ENCODE data around the gene DIAPH1. TPM values are rescaled to one million over a fixed set of nuclear protein-coding genes. Genes with fewer than 3 reads are reported as not detected.

The DIAPH1 gene
- total and polyA plus RNA-seq, 8 donors = 18.0 to 181 (median 76.6) TPM

- peaks cover 0 to 10% (median 0%) of the 10 kb centered on the region in 3 donors for H3K27me3 ChIP-seq
- H3K36me3 ChIP-seq = peaks cover 9 to 29% (median 23%) of the 10 kb centered on the region in 4 donors
- 73 to 80% (median 74%) methylated on average over 5 of the region's 5 CpGs for WGBS, 5 donors
- no peak overlapping the region for H3K27ac ChIP-seq
- no peak for DNase-seq
- intact Hi-C loops (cut with DNase I; ENCODE audit: low total_unique reads) = no loop called here
- no peak overlapping the region for H3K4me3 ChIP-seq
- no peaks in the 10 kb centered on the region for H3K9me3 ChIP-seq
- H3K4me1 ChIP-seq = peaks cover 19 to 56% (median 44%) of the 10 kb centered on the region in 4 donors
- TF ChIP-seq POLR2AphosphoS5 (IDR thresholded peaks at IDR 0.05) (no peak), POLR2A (IDR thresholded peaks at IDR 0.05) (no peak), EP300 (IDR thresholded peaks at IDR 0.05) (no peak)
- TF ChIP-seq, protein P1, sequence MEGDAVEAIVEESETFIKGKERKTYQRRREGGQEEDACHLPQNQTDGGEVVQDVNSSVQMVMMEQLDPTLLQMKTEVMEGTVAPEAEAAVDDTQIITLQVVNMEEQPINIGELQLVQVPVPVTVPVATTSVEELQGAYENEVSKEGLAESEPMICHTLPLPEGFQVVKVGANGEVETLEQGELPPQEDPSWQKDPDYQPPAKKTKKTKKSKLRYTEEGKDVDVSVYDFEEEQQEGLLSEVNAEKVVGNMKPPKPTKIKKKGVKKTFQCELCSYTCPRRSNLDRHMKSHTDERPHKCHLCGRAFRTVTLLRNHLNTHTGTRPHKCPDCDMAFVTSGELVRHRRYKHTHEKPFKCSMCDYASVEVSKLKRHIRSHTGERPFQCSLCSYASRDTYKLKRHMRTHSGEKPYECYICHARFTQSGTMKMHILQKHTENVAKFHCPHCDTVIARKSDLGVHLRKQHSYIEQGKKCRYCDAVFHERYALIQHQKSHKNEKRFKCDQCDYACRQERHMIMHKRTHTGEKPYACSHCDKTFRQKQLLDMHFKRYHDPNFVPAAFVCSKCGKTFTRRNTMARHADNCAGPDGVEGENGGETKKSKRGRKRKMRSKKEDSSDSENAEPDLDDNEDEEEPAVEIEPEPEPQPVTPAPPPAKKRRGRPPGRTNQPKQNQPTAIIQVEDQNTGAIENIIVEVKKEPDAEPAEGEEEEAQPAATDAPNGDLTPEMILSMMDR (IDR thresholded peaks at IDR 0.05) = no peak
Measured at GRCh38 chr5:141633871-141634561, 15.2 kb upstream of the DIAPH1 start.

- TF ChIP-seq POLR2A (IDR thresholded peaks at IDR 0.05) (no peak), EP300 (IDR thresholded peaks at IDR 0.05) (no peak), POLR2AphosphoS5 (IDR thresholded peaks at IDR 0.05) (no peak)
- TF ChIP-seq, protein P1 (IDR thresholded peaks at IDR 0.05) = no peak
- Histone ChIP-seq H3K4me1 (peaks cover 17 to 50% (median 36%) of the 10 kb centered on the region in 4 donors), H3K9me3 (no peaks in the 10 kb centered on the region), H3K27ac (no peak overlapping the region), H3K27me3 (peaks cover 0 to 4% (median 0%) of the 10 kb centered on the region in 3 donors), H3K36me3 (peaks cover 21 to 43% (median 36%) of the 10 kb centered on the region in 4 donors), H3K4me3 (no peak overlapping the region)
- WGBS, 5 donors = 89 to 95% (median 93%) methylated on average over 2 of the region's 2 CpGs
- intact Hi-C loops (cut with DNase I; ENCODE audit: low total_unique reads) = no loop called here
- no peak for DNase-seq
Measured at GRCh38 chr5:141632650-141633049, 13.8 kb upstream of the DIAPH1 start.

DNA sequence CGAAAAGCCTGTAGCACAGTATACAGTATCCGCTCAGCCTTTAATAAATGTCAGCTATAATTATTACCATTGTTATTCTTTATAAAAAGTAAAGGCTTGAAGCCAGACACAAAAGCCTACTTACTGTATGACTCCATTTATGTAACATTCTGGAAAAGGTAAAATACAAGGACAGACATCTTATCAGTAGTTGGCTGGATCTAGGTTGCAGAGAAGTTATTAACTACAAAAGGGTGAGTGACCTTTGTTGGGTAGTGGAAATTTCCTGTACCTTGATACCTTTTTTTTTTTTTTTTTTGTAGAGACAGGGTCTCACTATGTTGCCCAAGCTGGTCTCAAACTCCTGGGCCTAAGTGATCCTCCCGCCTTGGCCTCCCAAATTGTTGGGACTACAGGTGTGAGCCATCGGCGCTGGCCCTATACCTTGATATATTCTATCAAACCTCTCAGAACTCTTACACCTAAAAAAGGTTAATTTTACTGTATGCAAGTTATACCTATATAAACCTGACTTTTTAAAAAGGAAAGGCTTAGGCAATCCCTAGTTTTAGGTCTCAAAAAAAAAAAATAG is 11.9 kb upstream of the DIAPH1 start:
- H3K27ac ChIP-seq = no peak overlapping the region
- peaks cover 34 to 63% (median 56%) of the 10 kb centered on the region in 4 donors for H3K36me3 ChIP-seq
- H3K4me3 ChIP-seq = no peak overlapping the region
- no peak for DNase-seq
- 96 to 97% (median 96%) methylated on average over 5 of the region's 5 CpGs for WGBS, 5 donors
- no peaks in the 10 kb centered on the region for H3K27me3 ChIP-seq
- intact Hi-C loops (cut with DNase I; ENCODE audit: low total_unique reads) = no loop called here
- TF ChIP-seq POLR2A (IDR thresholded peaks at IDR 0.05) = no peak
- no peak for TF ChIP-seq POLR2AphosphoS5 (IDR thresholded peaks at IDR 0.05)
- TF ChIP-seq, protein P1 (IDR thresholded peaks at IDR 0.05) = no peak
- H3K9me3 ChIP-seq = no peaks in the 10 kb centered on the region
- peaks cover 12 to 36% (median 23%) of the 10 kb centered on the region in 4 donors for H3K4me1 ChIP-seq

GRCh38 chr5:141628175-141628788 is 9.5 kb upstream of the DIAPH1 start:
- no peak for DNase-seq
- peaks cover 56 to 86% (median 80%) of the 10 kb centered on the region in 4 donors for H3K36me3 ChIP-seq

More at GRCh38 chr5:141628175-141628788, 9.5 kb upstream of the DIAPH1 start:
- no peaks in the 10 kb centered on the region for H3K9me3 ChIP-seq
- no peaks in the 10 kb centered on the region for H3K27me3 ChIP-seq
- TF ChIP-seq, protein P1 (IDR thresholded peaks at IDR 0.05) = no peak
- TF ChIP-seq POLR2A (IDR thresholded peaks at IDR 0.05) (no peak), EP300 (IDR thresholded peaks at IDR 0.05) (no peak), POLR2AphosphoS5 (IDR thresholded peaks at IDR 0.05) (no peak)
- peaks cover 0 to 17% (median 6%) of the 10 kb centered on the region in 4 donors for H3K4me1 ChIP-seq
- intact Hi-C loops (cut with DNase I; ENCODE audit: low total_unique reads) = no loop called here
- no peak overlapping the region for H3K27ac ChIP-seq
- H3K4me3 ChIP-seq = no peak overlapping the region
- WGBS, 5 donors = 97 to 99% (median 97%) methylated on average over 4 to 6 of the region's 6 CpGs
